Colonic mucosa (tissue), 4 donors: ENCODE measurements around the gene PIEZO1. TPM values are rescaled to one million over a fixed set of nuclear protein-coding genes. Genes with fewer than 3 reads are reported as not detected.

ENCODE experiments used
- DNase-seq: peaks from one replicate; pipeline ENCODE4 v3.0.0-alpha.2; 2020
- H3K27ac ChIP-seq: fragments of 200-600 bp; one replicate; pipeline ENCODE4 v1.8.0; 2021
- H3K27me3 ChIP-seq: fragments of 200-600 bp; one replicate; pipeline ENCODE4 v1.8.0; 2021
- H3K36me3 ChIP-seq: fragments of 200-600 bp; one replicate; pipeline ENCODE4 v1.8.0; 2021
- H3K4me1 ChIP-seq: fragments of 200-600 bp; one replicate; pipeline ENCODE4 v1.8.0; 2021; ENCODE audit warnings: mild to moderate bottlenecking
- H3K4me3 ChIP-seq: fragments of 200-600 bp; one replicate; pipeline ENCODE4 v1.8.0; 2021
- H3K9ac ChIP-seq, 2 donors: one replicate each; pipeline ENCODE4 v1.7.0; 2013; ENCODE audit warnings: control low read depth in 2 of 2, low read depth in 2 of 2, low read length in 2 of 2
- H3K9me3 ChIP-seq: fragments of 200-600 bp; one replicate; pipeline ENCODE4 v1.8.0; 2021
- intact Hi-C: fragments of 100-400 bp; cut with DNase I; formaldehyde crosslinking; loops from one replicate; pipeline ENCODE4 v1.14.1; 2022
- total RNA-seq, 2 donors: library from RNA; stranded (reverse); fragmentation: NEBNext Ultra II Directional in 1 of 2; extraction: Animal tissue kit (Norgen Biotek cat#: 25700) in 1 of 2; gene quantifications; one replicate each; pipeline ENCODE4 v1.2.1, GENCODE V29; 2021
- TF ChIP-seq, protein P1 (sequence below): fragments of 200-600 bp; IDR thresholded peaks from one replicate; pipeline ENCODE4 v1.8.0; 2022; ENCODE audit warnings: antibody characterized with exemption, mild to moderate bottlenecking
- donor health status: healthy.
- donor health status: DM: no; HTN: no; CAD: no.
- donor health status: DM: no; HTN: no; CAD: no.

The PIEZO1 gene
- total RNA-seq, 2 donors from 2014 or later: 104 to 118 TPM

DNA sequence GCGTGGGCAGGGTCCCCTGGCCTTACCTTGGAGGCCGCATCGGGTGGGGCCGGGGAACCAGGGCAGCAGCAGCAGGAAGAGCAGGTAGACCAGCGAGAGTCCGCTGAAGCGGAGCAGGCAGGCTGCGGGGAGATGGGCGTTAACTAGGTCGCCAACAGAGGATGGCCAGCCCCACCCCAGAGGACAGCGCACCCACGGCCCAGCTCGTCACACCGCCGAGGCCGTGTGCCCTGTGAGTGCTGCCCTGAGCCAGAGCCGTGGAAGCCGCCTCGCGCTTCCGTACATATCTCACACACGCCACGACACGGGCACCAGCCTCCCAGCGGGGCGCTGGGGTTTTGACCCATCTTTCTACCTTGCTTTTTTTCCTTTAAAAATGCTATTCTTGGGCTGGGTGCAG lies 35.7 kb downstream of the PIEZO1 start:
- TF ChIP-seq, protein P1, sequence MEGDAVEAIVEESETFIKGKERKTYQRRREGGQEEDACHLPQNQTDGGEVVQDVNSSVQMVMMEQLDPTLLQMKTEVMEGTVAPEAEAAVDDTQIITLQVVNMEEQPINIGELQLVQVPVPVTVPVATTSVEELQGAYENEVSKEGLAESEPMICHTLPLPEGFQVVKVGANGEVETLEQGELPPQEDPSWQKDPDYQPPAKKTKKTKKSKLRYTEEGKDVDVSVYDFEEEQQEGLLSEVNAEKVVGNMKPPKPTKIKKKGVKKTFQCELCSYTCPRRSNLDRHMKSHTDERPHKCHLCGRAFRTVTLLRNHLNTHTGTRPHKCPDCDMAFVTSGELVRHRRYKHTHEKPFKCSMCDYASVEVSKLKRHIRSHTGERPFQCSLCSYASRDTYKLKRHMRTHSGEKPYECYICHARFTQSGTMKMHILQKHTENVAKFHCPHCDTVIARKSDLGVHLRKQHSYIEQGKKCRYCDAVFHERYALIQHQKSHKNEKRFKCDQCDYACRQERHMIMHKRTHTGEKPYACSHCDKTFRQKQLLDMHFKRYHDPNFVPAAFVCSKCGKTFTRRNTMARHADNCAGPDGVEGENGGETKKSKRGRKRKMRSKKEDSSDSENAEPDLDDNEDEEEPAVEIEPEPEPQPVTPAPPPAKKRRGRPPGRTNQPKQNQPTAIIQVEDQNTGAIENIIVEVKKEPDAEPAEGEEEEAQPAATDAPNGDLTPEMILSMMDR: no peak
- no peak overlapping the region for H3K9ac ChIP-seq
- no peak overlapping the region for H3K27ac ChIP-seq
- no peak for DNase-seq
- intact Hi-C loops: loop anchor here (10.0 kb wide), 1 partner anchor 415 kb away; no protein-coding TSS in a partner anchor
- H3K27me3 ChIP-seq: no peaks in the 10 kb centered on the region
- H3K4me1 ChIP-seq: peaks cover under 1% of the 10 kb centered on the region
- no peaks in the 10 kb centered on the region for H3K9me3 ChIP-seq
- no peaks in the 10 kb centered on the region for H3K36me3 ChIP-seq
- H3K4me3 ChIP-seq: no peak overlapping the region

DNA sequence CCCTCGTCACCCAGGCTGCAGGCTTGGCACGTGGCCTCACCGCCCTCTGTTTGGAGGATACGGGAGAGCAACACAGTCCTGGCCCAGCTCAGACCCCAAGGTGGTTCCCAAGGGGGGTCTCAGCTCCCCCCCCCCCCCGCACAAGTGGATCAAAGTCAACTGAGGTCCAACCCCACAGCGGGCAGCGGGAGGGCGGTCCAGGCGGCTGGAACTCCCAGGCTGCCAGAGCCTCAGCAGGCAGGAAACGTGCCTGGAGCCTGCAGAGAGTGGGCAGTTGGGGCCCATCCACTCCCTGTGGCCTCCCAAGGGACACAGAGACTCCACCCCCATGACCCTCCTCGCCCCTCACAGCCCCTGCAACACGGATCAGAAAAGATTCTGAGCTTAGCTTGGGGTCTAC lies 36.7 kb downstream of the PIEZO1 start:
- Histone ChIP-seq H3K4me3 (no peak overlapping the region), H3K27me3 (no peaks in the 10 kb centered on the region), H3K27ac (no peak overlapping the region), H3K9ac (no peak overlapping the region), H3K36me3 (no peaks in the 10 kb centered on the region), H3K4me1 (peaks cover 9% of the 10 kb centered on the region), H3K9me3 (no peaks in the 10 kb centered on the region)
- TF ChIP-seq, protein P1: no peak
- no peak for DNase-seq
- intact Hi-C loops: loop anchor here (10.0 kb wide), 1 partner anchor 416 kb away; no protein-coding TSS in a partner anchor

- Histone ChIP-seq H3K4me1 (peaks cover 9% of the 10 kb centered on the region), H3K9me3 (no peaks in the 10 kb centered on the region), H3K4me3 (no peak overlapping the region), H3K27ac (no peak overlapping the region), H3K9ac (no peak overlapping the region), H3K27me3 (no peaks in the 10 kb centered on the region), H3K36me3 (no peaks in the 10 kb centered on the region)
- peak; percentile 63 for DNase-seq
- TF ChIP-seq, protein P1: peak; percentile 47
- intact Hi-C loops: loop anchor here (10.0 kb wide), 1 partner anchor 417 kb away; no protein-coding TSS in a partner anchor
These were observed 37.3 kb downstream of the PIEZO1 start for GRCh38 chr16:88747588-88748301.

GRCh38 chr16:88746506-88746905 lies 38.5 kb downstream of the PIEZO1 start:
- intact Hi-C loops: loop anchor here (10.0 kb wide), 1 partner anchor 418 kb away; no protein-coding TSS in a partner anchor

DNA sequence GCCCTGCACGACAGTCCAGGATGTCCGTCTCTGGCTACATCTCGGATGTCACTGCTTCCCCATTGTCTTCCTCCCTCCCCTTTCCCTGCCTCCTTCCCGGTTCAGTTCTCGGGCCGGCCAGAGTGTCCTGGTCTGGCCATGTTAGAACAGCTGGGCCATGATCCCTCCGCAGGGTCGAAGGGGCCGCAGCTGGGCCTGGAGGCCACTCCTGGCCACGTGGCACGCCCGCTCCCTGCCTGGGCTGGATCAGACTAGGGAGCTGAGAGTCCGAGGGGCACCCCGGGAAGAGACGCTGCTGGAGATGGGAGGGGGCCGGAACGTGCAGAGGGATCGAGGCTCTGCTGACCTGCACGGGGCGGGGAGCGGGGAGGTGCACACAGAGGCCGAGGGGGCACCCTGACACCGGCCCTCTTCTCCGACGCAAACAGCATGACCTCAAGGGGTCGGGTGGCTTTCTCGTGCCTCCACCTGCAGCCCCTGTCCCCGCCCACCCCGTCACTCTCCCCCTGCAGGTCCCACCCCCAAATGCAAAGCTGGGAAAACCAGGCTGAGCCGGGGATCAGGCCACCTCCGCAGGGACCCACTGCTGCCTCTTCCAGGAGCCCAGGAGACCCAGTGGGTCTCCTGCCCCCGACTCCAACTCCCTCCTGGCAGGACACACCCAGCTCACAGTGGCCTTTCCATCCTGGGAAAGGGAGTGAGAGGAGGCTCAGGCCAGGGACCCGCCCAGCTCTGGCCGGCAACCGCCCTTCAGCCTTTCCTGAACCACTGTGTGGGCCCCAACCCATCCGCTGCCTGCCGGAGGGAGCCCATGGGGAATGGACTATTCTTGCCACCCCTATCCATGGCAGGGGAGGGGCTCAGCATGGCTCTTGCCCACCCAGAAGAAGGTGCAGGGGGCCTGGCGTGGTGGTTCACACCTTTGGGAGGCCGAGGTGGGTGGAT lies 40.2 kb downstream of the PIEZO1 start:
- intact Hi-C loops: loop anchor here (10.0 kb wide), 1 partner anchor 420 kb away; no protein-coding TSS in a partner anchor
- TF ChIP-seq, protein P1: no peak
- Histone ChIP-seq H3K27me3 (no peaks in the 10 kb centered on the region), H3K27ac (no peak overlapping the region), H3K36me3 (no peaks in the 10 kb centered on the region), H3K4me1 (peaks cover 9% of the 10 kb centered on the region), H3K4me3 (no peak overlapping the region), H3K9ac (peak overlapping the region in 1 of 2 donors; percentile 43), H3K9me3 (no peaks in the 10 kb centered on the region)
- DNase-seq: no peak

More at GRCh38 chr16:88746506-88746905, 38.5 kb downstream of the PIEZO1 start:
- Histone ChIP-seq H3K4me1 (peaks cover 9% of the 10 kb centered on the region), H3K9me3 (no peaks in the 10 kb centered on the region), H3K9ac (no peak overlapping the region), H3K27me3 (no peaks in the 10 kb centered on the region), H3K27ac (no peak overlapping the region), H3K4me3 (no peak overlapping the region), H3K36me3 (no peaks in the 10 kb centered on the region)
- TF ChIP-seq, protein P1: no peak
- DNase-seq: no peak
